Right lobe of liver (tissue), 4 donors: ENCODE results near the gene PDCD2L.

Source experiments
- POLR2A ChIP-seq: fragments of 450-650 bp; IDR thresholded peaks from one replicate; pipeline ENCODE4 v1.6.1; 2017; ENCODE audit warnings: antibody characterized with exemption, mild to moderate bottlenecking
- TF ChIP-seq, protein P1 (sequence below), 4 donors: fragments of 200-600 bp in 3 of 4; fragments of 450-650 bp in 1 of 4; IDR thresholded peaks; one replicate each; pipeline versions ENCODE4 v1.5.1 to v1.8.0; 2016 to 2022; ENCODE audit warnings: antibody characterized with exemption in 4 of 4, mild to moderate bottlenecking in 2 of 4
- donor health status: DM: no; HTN: no; CAD: no.
- donor health status: DM: no; HTN: no; CAD: no.
- donor health status: DM: no; HTN: yes; CAD: no.

DNA sequence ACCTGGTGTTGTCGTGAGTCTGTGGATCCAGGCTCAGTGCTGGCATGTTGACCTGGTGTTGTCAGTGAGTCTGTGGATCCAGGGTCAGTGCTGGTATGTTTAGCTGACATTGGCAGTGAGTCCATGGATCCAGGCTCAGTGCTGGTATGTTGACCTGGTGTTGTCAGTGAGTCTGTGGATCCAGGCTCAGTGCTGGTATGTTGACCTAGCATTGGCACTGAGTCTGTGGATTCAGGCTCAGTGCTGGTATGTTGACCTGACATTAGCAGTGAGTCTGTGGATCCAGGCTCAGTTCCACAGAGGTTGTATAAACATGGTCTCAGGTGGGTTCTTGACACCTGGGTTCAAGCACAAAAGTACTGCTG, 16.8 kb upstream of the PDCD2L start:
- TF ChIP-seq, protein P1, sequence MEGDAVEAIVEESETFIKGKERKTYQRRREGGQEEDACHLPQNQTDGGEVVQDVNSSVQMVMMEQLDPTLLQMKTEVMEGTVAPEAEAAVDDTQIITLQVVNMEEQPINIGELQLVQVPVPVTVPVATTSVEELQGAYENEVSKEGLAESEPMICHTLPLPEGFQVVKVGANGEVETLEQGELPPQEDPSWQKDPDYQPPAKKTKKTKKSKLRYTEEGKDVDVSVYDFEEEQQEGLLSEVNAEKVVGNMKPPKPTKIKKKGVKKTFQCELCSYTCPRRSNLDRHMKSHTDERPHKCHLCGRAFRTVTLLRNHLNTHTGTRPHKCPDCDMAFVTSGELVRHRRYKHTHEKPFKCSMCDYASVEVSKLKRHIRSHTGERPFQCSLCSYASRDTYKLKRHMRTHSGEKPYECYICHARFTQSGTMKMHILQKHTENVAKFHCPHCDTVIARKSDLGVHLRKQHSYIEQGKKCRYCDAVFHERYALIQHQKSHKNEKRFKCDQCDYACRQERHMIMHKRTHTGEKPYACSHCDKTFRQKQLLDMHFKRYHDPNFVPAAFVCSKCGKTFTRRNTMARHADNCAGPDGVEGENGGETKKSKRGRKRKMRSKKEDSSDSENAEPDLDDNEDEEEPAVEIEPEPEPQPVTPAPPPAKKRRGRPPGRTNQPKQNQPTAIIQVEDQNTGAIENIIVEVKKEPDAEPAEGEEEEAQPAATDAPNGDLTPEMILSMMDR (IDR thresholded peaks at IDR 0.05): no peak
- TF ChIP-seq POLR2A: no peak
